Measurements from ENCODE around the gene SDHB. TPM values are rescaled to one million over a fixed set of nuclear protein-coding genes. Genes with fewer than 3 reads are reported as not detected.

SDHB gene
- total RNA-seq, 2 experiments from 2014 or later, result 105 to 106 TPM

- Histone ChIP-seq H3K9me2 (ENCODE audit: insufficient read depth, low read length) (no peaks in the 10 kb centered on the region), H3K36me3 (ENCODE audit: insufficient read depth, low read length) (peaks cover 94% of the 10 kb centered on the region), H3K9me3 (ENCODE audit: low read length) (no peaks in the 10 kb centered on the region), H3K27ac (ENCODE audit: low read depth, low read length, poor library complexity, severe bottlenecking) (no peak overlapping the region), H3K79me2 (ENCODE audit: insufficient read depth, low read depth, low read length) (no peaks in the 10 kb centered on the region), H3K4me3 (ENCODE audit: low read depth, low read length, poor library complexity, severe bottlenecking) (no peak overlapping the region), H3K4me2 (ENCODE audit: low read length) (no peak overlapping the region), H4K20me1 (ENCODE audit: insufficient read depth, low read length) (no peaks in the 10 kb centered on the region), H3K4me1 (ENCODE audit: insufficient read depth, low read length, poor library complexity, severe bottlenecking) (no peaks in the 10 kb centered on the region), H2AFZ (ENCODE audit: low read length) (no peak overlapping the region)
- POLR2A ChIA-PET, result interaction anchor here (0.6 kb wide), 3 partner anchors 59 to 411 kb away, joined by 3 to 6 read pairs (median 4); no protein-coding TSS in a partner anchor
- TF ChIP-seq EZH2phosphoT487 (IDR thresholded peaks at IDR 0.05; ENCODE audit: borderline replicate concordance, low read depth, low read length) (no peak), CTCF (conservative IDR thresholded peaks at IDR 0.05; ENCODE audit: low read length) (no peak)
- CTCF ChIA-PET (ENCODE audit: unreplicated experiment), result no interaction called here
- no peak for DNase-seq (ENCODE audit: low spot score)
- intact Hi-C loops (cut with micrococcal nuclease; ENCODE audit: unreplicated experiment), result no loop called here
- no TSS peak for BruUV-seq (replicated peaks)
Observed at GRCh38 chr1:17028662-17029188, 25.1 kb downstream of the SDHB start.

- Histone ChIP-seq H2AFZ (ENCODE audit: low read length) (no peak overlapping the region), H3K9me2 (ENCODE audit: insufficient read depth, low read length) (no peaks in the 10 kb centered on the region), H3K9me3 (ENCODE audit: low read length) (no peaks in the 10 kb centered on the region), H3K4me3 (ENCODE audit: low read depth, low read length, poor library complexity, severe bottlenecking) (no peak overlapping the region), H3K4me1 (ENCODE audit: insufficient read depth, low read length, poor library complexity, severe bottlenecking) (no peaks in the 10 kb centered on the region), H3K27ac (ENCODE audit: low read depth, low read length, poor library complexity, severe bottlenecking) (no peak overlapping the region), H3K4me2 (ENCODE audit: low read length) (no peak overlapping the region), H3K79me2 (ENCODE audit: insufficient read depth, low read depth, low read length) (no peaks in the 10 kb centered on the region), H3K36me3 (ENCODE audit: insufficient read depth, low read length) (peaks cover 94% of the 10 kb centered on the region), H4K20me1 (ENCODE audit: insufficient read depth, low read length) (no peaks in the 10 kb centered on the region)
- CTCF ChIA-PET (ENCODE audit: unreplicated experiment), result no interaction called here
- no peak for DNase-seq (ENCODE audit: low spot score)
- no TSS peak for BruUV-seq (replicated peaks)
- TF ChIP-seq CTCF (conservative IDR thresholded peaks at IDR 0.05; ENCODE audit: low read length) (no peak), EZH2phosphoT487 (IDR thresholded peaks at IDR 0.05; ENCODE audit: borderline replicate concordance, low read depth, low read length) (no peak)
- POLR2A ChIA-PET, result no interaction called here
- intact Hi-C loops (cut with micrococcal nuclease; ENCODE audit: unreplicated experiment), result no loop called here
Observed at GRCh38 chr1:17027900-17028299, 25.9 kb downstream of the SDHB start.

GRCh38 chr1:17027403-17027802, 26.4 kb downstream of the SDHB start:
- no peaks in the 10 kb centered on the region for H3K9me2 ChIP-seq (ENCODE audit: insufficient read depth, low read length)
- H3K4me2 ChIP-seq (ENCODE audit: low read length), result no peak overlapping the region
- peaks cover 94% of the 10 kb centered on the region for H3K36me3 ChIP-seq (ENCODE audit: insufficient read depth, low read length)
- H4K20me1 ChIP-seq (ENCODE audit: insufficient read depth, low read length), result no peaks in the 10 kb centered on the region
- ChIA-PET CTCF (ENCODE audit: unreplicated experiment) (no interaction called here), POLR2A (no interaction called here)
- H3K4me3 ChIP-seq (ENCODE audit: low read depth, low read length, poor library complexity, severe bottlenecking), result no peak overlapping the region
- no peak overlapping the region for H3K27ac ChIP-seq (ENCODE audit: low read depth, low read length, poor library complexity, severe bottlenecking)
- intact Hi-C loops (cut with micrococcal nuclease; ENCODE audit: unreplicated experiment), result no loop called here
- BruUV-seq (replicated peaks), result no TSS peak
- H3K4me1 ChIP-seq (ENCODE audit: insufficient read depth, low read length, poor library complexity, severe bottlenecking), result no peaks in the 10 kb centered on the region
- no peak for DNase-seq (ENCODE audit: low spot score)
- H2AFZ ChIP-seq (ENCODE audit: low read length), result no peak overlapping the region
- TF ChIP-seq CTCF (conservative IDR thresholded peaks at IDR 0.05; ENCODE audit: low read length) (no peak), EZH2phosphoT487 (IDR thresholded peaks at IDR 0.05; ENCODE audit: borderline replicate concordance, low read depth, low read length) (no peak)
- H3K9me3 ChIP-seq (ENCODE audit: low read length), result no peaks in the 10 kb centered on the region
- no peaks in the 10 kb centered on the region for H3K79me2 ChIP-seq (ENCODE audit: insufficient read depth, low read depth, low read length)
